Fibroblast of the conjunctiva (primary cell): ENCODE measurements around the gene SIRT7.
"Not testable (repeated sequence)": the region's sequence is repeated elsewhere in the genome, so short reads cannot be mapped to it uniquely, and the experiment has no call there.

ENCODE experiments used
- DNase-seq: peaks from one replicate; pipeline ENCODE4 v3.0.0-alpha.2; 2010; ENCODE audit warnings: low read depth

The SIRT7 gene

GRCh38 chr17:81920612-81921536 lies 2.9 kb upstream of the SIRT7 start:
- DNase-seq: no peak

- DNase-seq: no peak
Observed at GRCh38 chr17:81918832-81919545, 1.0 kb upstream of the SIRT7 start.

GRCh38 chr17:81918333-81918669 lies 325 bp upstream of the SIRT7 start:
- DNase-seq: not testable (repeated sequence)

- no peak for DNase-seq
Observed at GRCh38 chr17:81916234-81917001, 1.6 kb downstream of the SIRT7 start.

GRCh38 chr17:81915331-81915730 lies 2.6 kb downstream of the SIRT7 start:
- no peak for DNase-seq

- DNase-seq: no peak
Observed at GRCh38 chr17:81914103-81914850, 3.7 kb downstream of the SIRT7 start.

- no peak for DNase-seq
Observed at GRCh38 chr17:81913394-81914102, 4.4 kb downstream of the SIRT7 start.

- no peak for DNase-seq
Observed at GRCh38 chr17:81912441-81913309, 5.3 kb downstream of the SIRT7 start.

- DNase-seq: no peak
Observed at GRCh38 chr17:81911969-81912368, 6.0 kb downstream of the SIRT7 start.

GRCh38 chr17:81911277-81911961 lies 6.6 kb downstream of the SIRT7 start, which contains the start of gene PCYT2:
Gene PCYT2, minus strand, starts transcription at chr17:81911399. Its CDS starts 44 bp downstream, at chr17:81911355.
- peak; percentile 59 for DNase-seq

GRCh38 chr17:81910840-81911276 lies 7.1 kb downstream of the SIRT7 start:
- no peak for DNase-seq

GRCh38 chr17:81909966-81910839 lies 7.8 kb downstream of the SIRT7 start:
- no peak for DNase-seq

GRCh38 chr17:81909231-81909630 lies 8.7 kb downstream of the SIRT7 start:
- no peak for DNase-seq

GRCh38 chr17:81908793-81909192 lies 9.2 kb downstream of the SIRT7 start:
- DNase-seq: no peak

GRCh38 chr17:81907219-81908145 lies 10.5 kb downstream of the SIRT7 start:
- no peak for DNase-seq

GRCh38 chr17:81906476-81907218 lies 11.3 kb downstream of the SIRT7 start:
- DNase-seq: no peak

- DNase-seq: no peak
Observed at GRCh38 chr17:81905993-81906392, 12.0 kb downstream of the SIRT7 start.
